Measurements from ENCODE around the gene BPIFB1. TPM values are rescaled to one million over a fixed set of nuclear protein-coding genes. Genes with fewer than 3 reads are reported as not detected.

The BPIFB1 gene
- total and polyA plus RNA-seq, 2 of the 13 experiments (the other 11 are each of a cell fraction or from before 2014, with no cell fraction given): 0.82 to 4.4 TPM

DNA sequence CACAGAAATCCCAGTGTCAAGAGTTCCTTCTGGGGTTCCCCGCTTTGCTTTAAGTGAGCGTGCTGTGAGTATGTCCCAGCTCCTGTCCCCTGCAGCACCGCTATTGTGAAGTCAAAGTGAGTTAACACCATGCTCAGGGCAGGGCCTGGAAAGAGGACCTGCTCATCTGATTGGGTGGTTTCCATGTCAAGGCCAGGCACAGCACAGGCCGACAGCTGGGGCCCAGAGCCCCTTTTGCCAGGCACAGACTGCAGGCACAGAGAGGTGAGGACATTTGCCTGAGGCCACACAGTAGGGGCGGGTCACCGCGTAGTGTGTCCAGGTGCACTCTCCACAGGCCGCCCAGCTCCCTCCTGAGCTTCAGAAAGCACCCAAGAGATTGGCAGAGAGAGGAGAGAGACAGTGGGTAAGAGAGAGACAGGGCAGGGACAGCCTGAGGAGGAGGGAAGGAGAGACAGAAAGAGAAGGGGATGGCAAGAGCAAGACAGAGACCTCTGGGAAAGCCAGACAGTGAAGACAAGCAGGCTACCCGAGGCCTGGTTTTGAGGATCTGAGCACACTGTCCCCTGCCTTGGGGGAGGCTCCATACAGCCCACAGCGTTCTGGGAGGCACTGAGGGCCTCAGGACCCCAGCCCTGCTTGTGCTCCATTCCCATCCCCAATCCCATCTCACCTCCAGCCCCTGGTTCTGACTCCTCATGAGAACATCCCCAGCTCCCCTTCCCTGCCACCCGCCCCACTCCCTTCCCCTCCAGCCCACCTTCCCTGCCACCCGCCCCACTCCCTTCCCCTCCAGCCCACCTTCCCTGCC, 6.5 kb upstream of the BPIFB1 start (continued):
- TF ChIP-seq, protein P1, sequence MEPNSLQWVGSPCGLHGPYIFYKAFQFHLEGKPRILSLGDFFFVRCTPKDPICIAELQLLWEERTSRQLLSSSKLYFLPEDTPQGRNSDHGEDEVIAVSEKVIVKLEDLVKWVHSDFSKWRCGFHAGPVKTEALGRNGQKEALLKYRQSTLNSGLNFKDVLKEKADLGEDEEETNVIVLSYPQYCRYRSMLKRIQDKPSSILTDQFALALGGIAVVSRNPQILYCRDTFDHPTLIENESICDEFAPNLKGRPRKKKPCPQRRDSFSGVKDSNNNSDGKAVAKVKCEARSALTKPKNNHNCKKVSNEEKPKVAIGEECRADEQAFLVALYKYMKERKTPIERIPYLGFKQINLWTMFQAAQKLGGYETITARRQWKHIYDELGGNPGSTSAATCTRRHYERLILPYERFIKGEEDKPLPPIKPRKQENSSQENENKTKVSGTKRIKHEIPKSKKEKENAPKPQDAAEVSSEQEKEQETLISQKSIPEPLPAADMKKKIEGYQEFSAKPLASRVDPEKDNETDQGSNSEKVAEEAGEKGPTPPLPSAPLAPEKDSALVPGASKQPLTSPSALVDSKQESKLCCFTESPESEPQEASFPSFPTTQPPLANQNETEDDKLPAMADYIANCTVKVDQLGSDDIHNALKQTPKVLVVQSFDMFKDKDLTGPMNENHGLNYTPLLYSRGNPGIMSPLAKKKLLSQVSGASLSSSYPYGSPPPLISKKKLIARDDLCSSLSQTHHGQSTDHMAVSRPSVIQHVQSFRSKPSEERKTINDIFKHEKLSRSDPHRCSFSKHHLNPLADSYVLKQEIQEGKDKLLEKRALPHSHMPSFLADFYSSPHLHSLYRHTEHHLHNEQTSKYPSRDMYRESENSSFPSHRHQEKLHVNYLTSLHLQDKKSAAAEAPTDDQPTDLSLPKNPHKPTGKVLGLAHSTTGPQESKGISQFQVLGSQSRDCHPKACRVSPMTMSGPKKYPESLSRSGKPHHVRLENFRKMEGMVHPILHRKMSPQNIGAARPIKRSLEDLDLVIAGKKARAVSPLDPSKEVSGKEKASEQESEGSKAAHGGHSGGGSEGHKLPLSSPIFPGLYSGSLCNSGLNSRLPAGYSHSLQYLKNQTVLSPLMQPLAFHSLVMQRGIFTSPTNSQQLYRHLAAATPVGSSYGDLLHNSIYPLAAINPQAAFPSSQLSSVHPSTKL (CRISPR knock-in tag; IDR thresholded peaks at IDR 0.05): peak; percentile 58; the same call in 1 of the 2 replicates
- TF ChIP-seq KDM1A (CRISPR knock-in tag; IDR thresholded peaks at IDR 0.05) (peak; percentile 96), ZBTB10 (CRISPR knock-in tag; IDR thresholded peaks at IDR 0.05; ENCODE audit: borderline replicate concordance) (no peak), HNRNPK (IDR thresholded peaks at IDR 0.05; ENCODE audit: low read depth, low read length, poor library complexity, severe bottlenecking) (peak; percentile 72), EEA1 (CRISPR knock-in tag; IDR thresholded peaks at IDR 0.05; ENCODE audit: borderline replicate concordance) (no peak), NFIC (IDR thresholded peaks at IDR 0.05; ENCODE audit: low read length) (no peak), KDM2A (CRISPR knock-in tag; IDR thresholded peaks at IDR 0.05; ENCODE audit: borderline replicate concordance, low read depth) (peak; percentile 37; the same call in 1 of the 2 replicates), ATF2 (CRISPR knock-in tag; IDR thresholded peaks at IDR 0.05) (no peak), POLR2A (IDR thresholded peaks at IDR 0.05; ENCODE audit: insufficient read depth in 1 of 2, low read depth in 2 of 2, low read length in 2 of 2) (peak in 1 of 2 experiments; percentile 32; a peak in 1 of 4 replicates), ZNF280B (CRISPR knock-in tag; IDR thresholded peaks at IDR 0.05; ENCODE audit: borderline replicate concordance) (peak; percentile 37; the same call in 1 of the 2 replicates), PHF21A (CRISPR knock-in tag; IDR thresholded peaks at IDR 0.05) (0 out of 2 replicates have a peak, but pooled peaks have one; percentile 44), ZNF331 (CRISPR knock-in tag; IDR thresholded peaks at IDR 0.05) (peak; percentile 74; the same call in 1 of the 2 replicates), REPIN1 (CRISPR knock-in tag; IDR thresholded peaks at IDR 0.05; ENCODE audit: borderline replicate concordance, low read depth) (peak; percentile 55; the same call in 1 of the 2 replicates), HHEX (CRISPR knock-in tag; IDR thresholded peaks at IDR 0.05) (no peak), ZFP37 (CRISPR knock-in tag; IDR thresholded peaks at IDR 0.05; ENCODE audit: borderline replicate concordance) (no peak)
- TF ChIP-seq, protein P2, sequence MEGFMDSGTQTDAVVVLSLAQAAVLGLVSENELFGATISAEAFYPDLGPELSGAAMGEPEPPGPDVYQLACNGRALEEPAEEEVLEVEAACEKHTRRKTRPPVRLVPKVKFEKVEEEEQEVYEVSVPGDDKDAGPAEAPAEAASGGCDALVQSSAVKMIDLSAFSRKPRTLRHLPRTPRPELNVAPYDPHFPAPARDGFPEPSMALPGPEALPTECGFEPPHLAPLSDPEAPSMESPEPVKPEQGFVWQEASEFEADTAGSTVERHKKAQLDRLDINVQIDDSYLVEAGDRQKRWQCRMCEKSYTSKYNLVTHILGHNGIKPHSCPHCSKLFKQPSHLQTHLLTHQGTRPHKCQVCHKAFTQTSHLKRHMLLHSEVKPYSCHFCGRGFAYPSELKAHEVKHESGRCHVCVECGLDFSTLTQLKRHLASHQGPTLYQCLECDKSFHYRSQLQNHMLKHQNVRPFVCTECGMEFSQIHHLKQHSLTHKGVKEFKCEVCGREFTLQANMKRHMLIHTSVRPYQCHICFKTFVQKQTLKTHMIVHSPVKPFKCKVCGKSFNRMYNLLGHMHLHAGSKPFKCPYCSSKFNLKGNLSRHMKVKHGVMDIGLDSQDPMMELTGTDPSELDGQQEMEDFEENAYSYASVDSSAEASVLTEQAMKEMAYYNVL (CRISPR knock-in tag; IDR thresholded peaks at IDR 0.05; ENCODE audit: borderline replicate concordance): 0 out of 2 replicates have a peak, but pooled peaks have one; percentile 5

Data from HepG2 (cell line).